ENCODE measurements around the gene U2AF2.
"Not testable (repeated sequence)": the region's sequence is repeated elsewhere in the genome, so short reads cannot be mapped to it uniquely, and the experiment has no call there.

U2AF2 gene

DNA sequence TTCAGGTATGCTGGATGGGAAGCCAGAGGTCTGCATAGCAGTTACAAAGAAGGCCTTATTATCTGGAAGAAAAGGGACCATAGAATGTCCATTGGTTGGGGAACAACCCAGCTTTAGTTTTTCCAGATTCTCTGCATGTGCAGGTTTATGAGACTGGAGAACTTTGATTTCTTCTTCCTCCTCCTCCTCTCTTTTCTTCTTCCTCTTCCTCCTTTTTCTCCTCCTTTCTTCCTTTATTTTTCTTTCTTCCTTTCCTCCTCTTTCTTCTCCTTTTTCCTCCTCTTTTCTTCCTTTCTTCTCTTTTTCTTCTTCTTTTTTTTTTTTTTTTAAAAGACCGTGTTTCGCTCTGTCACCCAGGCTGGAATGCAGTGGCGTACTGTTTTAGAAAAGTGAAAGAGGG is 51.1 kb downstream of the U2AF2 start:
- no peak for DNase-seq (ENCODE audit: low read depth in 2 of 2)

DNA sequence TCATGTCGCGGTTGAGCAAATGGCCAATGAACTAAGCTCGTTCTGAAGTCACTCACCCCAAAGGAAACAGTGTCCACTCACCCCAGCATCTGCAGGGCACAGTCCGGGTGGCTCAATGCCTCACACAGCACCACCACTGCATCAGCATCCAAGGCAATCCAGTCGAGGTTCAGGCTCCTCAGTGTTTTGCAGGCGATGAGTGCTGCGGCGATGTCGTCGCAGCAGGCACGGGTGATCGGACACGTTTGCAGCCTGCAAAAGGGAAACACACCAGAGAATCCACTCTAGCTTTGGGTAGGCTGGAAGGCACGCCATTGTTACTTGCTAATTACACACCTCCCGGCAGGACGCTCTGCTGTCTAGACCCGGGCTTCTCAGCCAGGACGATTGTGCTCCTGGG is 56.9 kb downstream of the U2AF2 start:
- DNase-seq (ENCODE audit: low read depth in 2 of 2): no peak

DNA sequence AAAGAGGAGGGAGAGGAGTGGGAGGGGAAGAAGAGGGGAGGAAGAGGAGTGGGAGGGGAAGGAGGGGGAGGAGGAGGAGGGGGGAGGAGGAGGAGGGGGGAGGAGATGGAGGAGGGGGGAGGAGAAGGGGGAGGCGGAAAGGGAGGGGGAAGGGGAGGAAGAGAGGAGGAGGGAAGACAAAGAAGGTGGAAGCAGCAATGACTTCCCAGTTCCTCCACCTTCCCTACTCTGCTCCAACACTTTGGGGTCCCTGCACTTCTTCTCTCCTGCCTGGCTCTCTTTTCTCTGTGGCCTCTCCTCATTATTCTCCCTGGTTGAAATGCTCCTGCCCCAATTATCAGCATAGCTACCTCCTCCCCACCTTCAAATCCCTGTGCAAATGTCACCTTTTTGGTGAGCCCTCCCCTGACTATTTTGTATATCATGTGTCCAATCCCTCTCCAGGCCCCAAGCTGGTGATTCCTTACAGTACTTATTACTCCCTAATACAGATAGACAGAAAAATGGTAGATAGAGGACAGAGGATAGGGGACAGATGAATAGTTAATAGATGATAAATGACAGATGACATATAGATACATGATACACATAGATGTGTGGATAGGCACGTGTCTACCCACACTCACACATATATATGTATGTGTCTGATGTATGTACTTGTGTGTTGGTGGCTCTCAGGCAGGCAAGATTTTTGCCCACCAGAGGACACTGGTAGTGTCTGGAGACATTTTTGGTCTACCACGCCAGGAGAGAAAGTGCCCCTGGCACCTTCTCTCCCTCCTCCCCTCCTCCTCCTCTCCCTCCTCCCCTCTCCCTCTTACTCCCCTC is 58.2 kb downstream of the U2AF2 start:
- DNase-seq (ENCODE audit: low read depth in 2 of 2): no peak

DNA sequence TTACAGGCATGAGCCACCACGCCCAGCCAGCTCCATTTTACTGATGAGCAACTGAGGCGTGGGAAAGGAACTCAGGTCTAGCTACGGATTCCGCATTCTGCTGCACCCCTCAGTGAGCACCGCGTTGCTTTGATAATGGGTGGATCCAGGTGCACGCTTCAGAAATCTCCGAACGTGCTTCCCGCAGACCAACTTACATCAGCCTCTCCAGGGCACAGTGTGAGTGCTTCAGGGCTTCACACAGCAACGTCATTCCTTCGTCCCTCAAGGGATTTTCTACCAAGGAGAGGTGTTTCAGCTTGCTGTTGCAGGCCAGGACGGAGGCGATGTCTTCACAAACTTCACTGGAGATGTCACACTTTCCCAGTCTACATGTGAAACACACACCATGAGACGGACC is 61.7 kb downstream of the U2AF2 start:
- DNase-seq (ENCODE audit: low read depth in 2 of 2): no peak

DNA sequence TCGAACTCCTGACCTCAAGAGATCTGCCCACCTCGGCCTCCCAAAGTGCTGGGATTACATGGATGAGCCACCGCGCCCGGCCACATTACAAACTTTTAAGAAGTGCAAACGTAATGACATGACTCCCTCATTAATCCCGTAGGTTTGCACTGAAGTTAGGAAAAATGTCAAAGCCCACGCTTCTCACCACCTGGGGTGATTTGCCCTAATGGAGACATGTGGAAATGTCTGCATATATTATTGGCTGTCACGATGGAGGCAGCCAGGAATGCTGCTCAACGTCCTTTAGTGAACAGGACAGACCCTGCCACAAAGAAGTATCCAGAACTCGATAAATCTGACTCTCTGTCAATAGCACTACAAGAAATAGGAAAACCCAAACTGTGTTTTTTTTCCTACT is 62.4 kb downstream of the U2AF2 start:
- DNase-seq (ENCODE audit: low read depth in 2 of 2): no peak

DNA sequence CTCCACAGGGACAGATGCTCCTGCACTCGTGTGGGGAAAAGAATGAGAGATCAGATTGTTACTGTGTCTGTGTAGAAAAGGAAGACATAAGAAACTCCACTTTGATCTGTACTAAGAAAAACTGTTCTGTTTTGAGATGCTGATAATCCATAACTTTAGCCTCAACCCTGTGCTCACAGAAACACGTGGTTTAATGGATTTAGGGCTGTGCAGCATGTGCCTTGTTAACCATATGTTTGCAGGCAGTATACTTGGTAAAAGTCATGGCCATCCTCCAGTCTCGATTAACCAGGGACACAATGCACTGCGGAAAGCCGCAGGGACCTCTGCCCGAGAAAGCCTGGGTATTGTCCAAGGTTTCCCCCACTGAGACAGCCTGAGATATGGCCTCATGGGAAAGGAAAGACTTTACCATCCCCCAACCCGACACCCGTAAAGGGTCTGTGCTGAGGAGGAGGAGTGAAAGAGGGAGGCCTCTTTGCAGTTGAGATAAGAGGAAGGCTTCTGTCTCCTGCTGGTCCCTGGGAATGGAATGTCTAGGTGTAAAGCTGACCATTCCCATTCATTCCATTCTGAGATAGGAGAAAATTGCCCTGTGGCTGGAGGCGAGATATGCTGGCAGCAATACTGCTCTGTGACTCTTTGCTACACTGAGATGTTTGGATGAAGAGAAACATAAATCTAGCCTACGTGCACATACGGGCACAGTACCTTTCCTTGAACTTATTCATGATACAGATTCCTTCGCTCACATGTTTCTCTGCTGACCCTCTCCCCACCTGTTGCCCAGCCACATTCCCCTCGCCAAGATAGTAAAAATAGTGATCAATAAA is 63.3 kb downstream of the U2AF2 start:
- not testable (repeated sequence) for DNase-seq (ENCODE audit: low read depth in 2 of 2)

DNA sequence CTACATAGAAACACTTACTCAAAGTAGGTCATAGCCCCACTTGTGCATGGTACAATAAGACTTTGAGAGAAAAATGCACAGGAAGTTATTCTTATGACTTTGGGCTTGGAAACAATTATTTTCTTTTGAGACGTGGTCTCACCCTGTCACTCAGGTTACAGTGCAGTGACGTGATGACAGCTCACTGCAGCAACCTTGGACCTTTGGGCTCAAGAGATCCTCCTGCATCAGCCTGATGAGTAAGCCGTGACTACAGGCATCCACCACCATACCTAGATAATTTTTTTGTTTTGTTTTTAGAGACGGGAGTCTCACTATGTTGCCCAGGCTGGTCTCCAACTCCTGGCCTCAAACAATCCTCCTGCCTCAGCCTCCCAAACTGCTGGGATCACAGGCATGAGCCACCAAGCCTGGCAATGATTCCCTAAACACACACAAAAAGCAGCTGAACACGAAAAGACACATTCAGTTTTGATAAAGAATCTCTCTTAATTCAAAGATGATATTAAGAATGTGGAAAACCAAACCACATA is 65.4 kb downstream of the U2AF2 start:
- no peak for DNase-seq (ENCODE audit: low read depth in 2 of 2)

DNA sequence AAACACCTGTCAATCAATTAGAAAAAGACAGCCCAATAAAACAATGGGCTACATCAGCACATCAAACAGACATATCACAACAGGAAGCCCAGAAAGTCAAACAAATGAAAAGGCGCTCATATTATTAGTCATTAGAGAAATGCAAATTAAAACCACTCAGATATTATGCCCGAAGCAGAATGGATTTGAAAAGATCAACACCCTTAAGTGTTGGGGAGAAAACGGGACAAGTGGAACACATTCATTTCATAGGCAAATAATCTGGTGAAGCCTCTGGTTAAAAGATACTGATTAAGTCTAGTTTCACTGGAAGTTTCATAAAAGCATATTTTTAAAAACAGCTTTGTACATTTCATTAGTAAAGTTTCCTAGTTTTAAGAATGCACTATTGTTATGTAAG is 66.0 kb downstream of the U2AF2 start:
- DNase-seq (ENCODE audit: low read depth in 2 of 2): no peak

DNA sequence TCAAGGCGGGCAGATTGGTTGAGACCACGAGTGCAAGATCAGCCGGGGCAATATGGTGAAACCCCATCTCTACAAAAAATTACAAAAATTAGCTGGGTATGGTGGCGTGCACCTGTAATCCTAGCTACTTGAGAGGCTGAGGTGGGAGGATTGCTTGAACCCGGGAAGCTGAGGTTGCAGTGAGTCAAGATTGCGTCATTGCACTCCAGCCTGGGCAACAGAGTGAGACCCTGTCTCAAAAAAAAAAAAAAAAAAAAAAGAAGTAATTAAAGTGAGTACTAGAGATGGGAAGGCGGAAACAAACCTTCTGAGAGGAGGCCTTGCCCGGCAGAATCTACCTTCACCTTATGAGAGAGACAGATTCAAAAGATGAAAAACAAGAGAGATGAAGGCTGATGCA is 68.7 kb downstream of the U2AF2 start:
- no peak for DNase-seq (ENCODE audit: low read depth in 2 of 2)

Data from stimulated activated CD8-positive, alpha-beta memory T cell treated with anti-CD3 and anti-CD28 coated beads, Interleukin-7, amount 100 ng/mL, for 4 hours (primary cell).